ENCODE measurements around the gene MED25.

- TF ChIP-seq POLR2A (IDR thresholded peaks at IDR 0.05) (no peak), CTCF (IDR thresholded peaks at IDR 0.05) (no peak)
These were observed 31.5 kb downstream of the MED25 start for GRCh38 chr19:49849433-49850220.
